ENCODE results near the gene CANX. TPM values are rescaled to one million over a fixed set of nuclear protein-coding genes. Genes with fewer than 3 reads are reported as not detected.

CANX gene
- total RNA-seq, 4 donors from 2014 or later, result 171 to 324 (median 287) TPM

GRCh38 chr5:179779826-179780225 lies 81.1 kb downstream of the CANX start:
- no peaks in the 10 kb centered on the region for H3K27me3 ChIP-seq
- H3K4me3 ChIP-seq, result no peak overlapping the region
- no peak for DNase-seq
- no peaks in the 10 kb centered on the region for H3K9me3 ChIP-seq
- peaks cover 0 to 40% (median 0%) of the 10 kb centered on the region in 3 donors for H3K36me3 ChIP-seq
- no peaks in the 10 kb centered on the region for H3K4me1 ChIP-seq
- no peak overlapping the region for H3K27ac ChIP-seq
- no peak for TF ChIP-seq CTCF (IDR thresholded peaks at IDR 0.05)
- no peak for TF ChIP-seq POLR2A (IDR thresholded peaks at IDR 0.05)

- DNase-seq, result no peak
- Histone ChIP-seq H3K4me3 (no peak overlapping the region), H3K9me3 (no peaks in the 10 kb centered on the region), H3K4me1 (no peaks in the 10 kb centered on the region), H3K27ac (no peak overlapping the region), H3K36me3 (peaks cover 0 to 35% (median 0%) of the 10 kb centered on the region in 3 donors), H3K27me3 (no peaks in the 10 kb centered on the region)
- TF ChIP-seq POLR2A (IDR thresholded peaks at IDR 0.05) (no peak), CTCF (IDR thresholded peaks at IDR 0.05) (no peak)
Observed at GRCh38 chr5:179780362-179780761, 81.6 kb downstream of the CANX start.

Other genes with a start within 250 kb of the CANX start
- 100 to 1,000 TPM in 1 of 4 donors, 10 to 100 TPM in 3; 25.0 to 133 (median 63.6) TPM for gene RUFY1, start 148.4 kb upstream of the CANX start, total RNA-seq
- gene HNRNPH1, start 75.3 kb upstream of the CANX start, total RNA-seq, result 1,000 to 10,000 TPM in 1 of 4 donors, 100 to 1,000 TPM in 3; 566 to 2,149 (median 666) TPM
- gene CBY3, start 17.9 kb upstream of the CANX start, total RNA-seq, result not detected
- 10 to 100 TPM; 29.6 to 43.1 (median 37.3) TPM for gene MAML1, start 33.9 kb downstream of the CANX start, total RNA-seq
- gene LTC4S, start 95.0 kb downstream of the CANX start, total RNA-seq, result 10 to 100 TPM in 1 of 4 donors, 1 to 10 TPM in 2, not detected in 1; 1.9 to 12.4 (median 3.6) TPM
- 1,000 to 10,000 TPM in 2 of 4 donors, 100 to 1,000 TPM in 2; 366 to 1,291 (median 1,007) TPM for gene MGAT4B, start 107.9 kb downstream of the CANX start, total RNA-seq
- 100 to 1,000 TPM; 287 to 417 (median 348) TPM for gene SQSTM1, start 121.9 kb downstream of the CANX start, total RNA-seq
- 100 to 1,000 TPM in 1 of 4 donors, 10 to 100 TPM in 3; 21.5 to 120 (median 68.3) TPM for gene MRNIP, start 159.8 kb downstream of the CANX start, total RNA-seq
- 100 to 1,000 TPM in 3 of 4 donors, 10 to 100 TPM in 1; 89.7 to 281 (median 186) TPM for gene TBC1D9B, start 208.9 kb downstream of the CANX start, total RNA-seq